OCI-LY7 (cell line): ENCODE results near the gene PRCC.

Experiments used
- CTCF ChIP-seq: fragments of 200-600 bp; sonication (generic); conservative IDR thresholded peaks from 2 replicates; pipeline ENCODE4 v1.5.1; 2014; ENCODE audit warnings: mild to moderate bottlenecking, antibody characterized with exemption, low read length, moderate library complexity, mixed read lengths
- EZH2phosphoT487 ChIP-seq: fragments of 200-600 bp; sonication (generic); IDR thresholded peaks from 2 replicates; pipeline ENCODE4 v1.6.1; 2018; ENCODE audit warnings: low read depth, borderline replicate concordance, mild to moderate bottlenecking, mixed run types, antibody characterized with exemption, low read length, moderate library complexity, mixed read lengths

- TF ChIP-seq CTCF (no peak), EZH2phosphoT487 (no peak)
These were observed 39.4 kb downstream of the PRCC start for GRCh38 chr1:156806512-156807440.
